ENCODE results near the gene RAP1GAP2. TPM values are rescaled to one million over a fixed set of nuclear protein-coding genes. Genes with fewer than 3 reads are reported as not detected.

RAP1GAP2 gene
- polyA plus RNA-seq, 12 donors: 1.4 to 7.8 (median 2.6) TPM; not detected in 1

DNA sequence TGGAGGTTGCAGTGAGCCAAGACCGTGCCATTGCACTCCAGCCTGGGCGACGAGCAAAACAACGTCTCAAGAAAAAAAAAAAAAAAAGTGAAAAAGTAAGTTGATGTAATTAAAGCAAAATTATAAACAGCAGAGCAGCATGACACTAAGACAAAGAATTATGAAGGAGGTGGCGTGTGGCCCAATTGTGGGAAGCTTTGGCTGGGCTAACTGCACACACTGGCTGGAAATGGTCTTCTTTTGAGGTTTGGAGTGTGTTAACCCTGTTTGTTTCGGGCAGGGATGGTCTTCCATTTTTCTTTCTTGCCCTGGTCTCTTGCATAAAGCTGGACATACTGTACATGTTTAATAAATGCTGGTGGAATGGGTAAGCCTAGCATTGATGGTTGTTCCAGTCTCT lies 54.8 kb downstream of the RAP1GAP2 start:
- DNase-seq: no peak

DNA sequence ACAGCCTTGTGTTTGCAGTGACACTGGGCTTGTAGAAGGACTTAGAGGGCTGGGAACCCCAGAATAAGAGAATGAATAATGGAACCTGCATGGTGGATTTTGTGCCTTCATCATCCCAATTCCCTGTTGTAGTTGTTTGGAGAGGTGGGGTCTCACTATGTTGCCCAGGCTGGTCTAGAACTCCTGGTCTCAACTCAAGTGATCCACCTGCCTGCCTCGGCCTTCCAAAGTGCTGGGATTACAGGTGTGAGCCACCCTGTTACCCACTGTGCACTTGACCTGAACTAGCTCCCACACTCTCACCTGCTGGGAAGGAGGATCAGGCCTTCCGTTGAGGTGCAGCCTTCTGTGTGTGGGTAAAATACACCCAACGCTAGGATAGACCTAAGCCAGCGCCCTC lies 55.4 kb downstream of the RAP1GAP2 start:
- DNase-seq: no peak

DNA sequence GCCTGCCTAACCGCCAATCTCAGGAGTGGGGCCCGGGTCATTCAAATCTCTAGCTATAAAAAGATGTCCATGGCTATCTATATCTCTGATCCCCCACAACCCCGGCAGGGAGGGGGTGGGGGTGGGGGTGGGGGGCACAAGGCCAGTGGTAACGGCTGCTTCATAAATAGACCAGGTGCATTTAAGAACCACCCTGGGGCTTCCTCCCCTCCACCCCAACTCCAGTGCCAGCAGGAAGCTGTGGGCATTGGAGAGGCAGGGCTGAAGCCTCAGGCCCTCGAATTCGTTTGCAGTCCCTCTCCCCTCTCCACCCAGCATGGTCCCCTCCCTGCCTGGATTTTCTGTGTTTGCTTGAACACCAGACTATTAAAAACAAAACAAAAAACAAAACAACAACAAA lies 56.0 kb downstream of the RAP1GAP2 start:
- DNase-seq: no peak

DNA sequence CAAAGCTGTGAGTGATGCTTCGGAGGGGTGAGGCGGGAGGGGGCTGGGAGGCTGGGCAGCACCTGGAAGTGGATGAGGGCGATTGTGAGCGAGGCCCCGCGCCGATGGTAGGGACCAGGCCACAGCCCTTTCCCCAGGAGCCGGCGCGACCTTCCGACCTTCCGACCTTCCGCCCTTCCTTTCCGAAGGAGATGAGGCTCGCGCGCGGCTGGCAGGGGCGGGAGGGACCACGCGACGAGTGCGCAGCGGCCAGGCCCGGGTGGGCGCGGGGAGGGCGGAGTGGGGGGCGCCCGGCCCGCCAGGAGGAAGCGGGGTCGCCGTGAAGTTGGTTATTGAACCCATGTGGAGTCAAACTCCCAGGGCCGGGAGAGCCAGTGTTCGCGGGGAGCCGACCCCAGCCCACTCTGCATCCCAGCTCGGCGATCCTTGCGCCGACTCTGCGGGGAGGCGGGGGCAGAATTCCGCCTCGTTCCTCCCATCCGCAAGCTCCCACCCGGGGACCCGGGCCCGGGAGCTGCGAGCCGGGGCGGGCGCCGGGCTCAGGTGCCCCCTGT lies 56.6 kb downstream of the RAP1GAP2 start:
- DNase-seq: no peak

DNA sequence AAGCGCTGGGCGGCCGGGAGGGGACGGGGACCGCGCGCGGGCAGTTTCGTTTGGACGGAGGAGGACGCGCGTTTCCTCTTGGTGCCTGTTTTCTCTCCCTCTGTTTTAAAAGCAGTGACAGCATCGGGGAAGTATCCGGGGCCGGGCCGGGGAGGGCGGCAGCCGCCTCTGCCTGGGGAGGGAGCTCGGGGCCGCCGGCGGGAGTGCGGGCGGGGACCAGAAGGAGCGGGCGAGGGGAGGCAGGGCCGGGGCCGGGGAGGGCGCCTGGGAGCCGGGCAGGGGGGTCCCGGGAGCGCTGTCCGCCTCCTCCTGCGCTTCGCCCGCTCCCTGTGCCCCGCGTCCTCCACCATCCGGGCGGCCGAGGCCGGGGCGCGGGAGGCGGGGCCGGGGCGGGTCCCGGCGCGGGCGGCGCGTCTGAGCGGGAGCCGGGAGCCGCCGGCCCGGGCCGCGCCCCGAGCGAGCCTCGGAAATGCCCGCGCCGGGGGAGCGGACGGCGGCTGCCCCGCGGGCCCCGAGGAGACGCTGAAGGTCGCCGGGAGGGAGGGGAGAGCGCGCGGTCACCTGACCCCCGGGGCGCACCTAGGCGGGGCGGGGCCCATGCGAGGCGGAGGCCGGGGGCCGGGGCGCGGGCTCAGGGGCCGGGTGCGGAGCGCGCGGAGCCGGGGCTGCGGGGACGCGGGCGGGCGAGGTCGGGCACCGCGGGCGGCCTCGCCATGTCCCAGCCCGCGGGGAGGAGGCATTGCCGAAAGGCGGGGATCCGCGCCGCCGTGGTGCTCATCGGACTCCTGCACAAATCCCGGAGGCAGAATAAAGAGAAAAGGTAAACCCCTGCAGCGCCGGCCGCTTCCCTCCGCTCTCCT lies 57.3 kb downstream of the RAP1GAP2 start:
- DNase-seq: no peak

DNA sequence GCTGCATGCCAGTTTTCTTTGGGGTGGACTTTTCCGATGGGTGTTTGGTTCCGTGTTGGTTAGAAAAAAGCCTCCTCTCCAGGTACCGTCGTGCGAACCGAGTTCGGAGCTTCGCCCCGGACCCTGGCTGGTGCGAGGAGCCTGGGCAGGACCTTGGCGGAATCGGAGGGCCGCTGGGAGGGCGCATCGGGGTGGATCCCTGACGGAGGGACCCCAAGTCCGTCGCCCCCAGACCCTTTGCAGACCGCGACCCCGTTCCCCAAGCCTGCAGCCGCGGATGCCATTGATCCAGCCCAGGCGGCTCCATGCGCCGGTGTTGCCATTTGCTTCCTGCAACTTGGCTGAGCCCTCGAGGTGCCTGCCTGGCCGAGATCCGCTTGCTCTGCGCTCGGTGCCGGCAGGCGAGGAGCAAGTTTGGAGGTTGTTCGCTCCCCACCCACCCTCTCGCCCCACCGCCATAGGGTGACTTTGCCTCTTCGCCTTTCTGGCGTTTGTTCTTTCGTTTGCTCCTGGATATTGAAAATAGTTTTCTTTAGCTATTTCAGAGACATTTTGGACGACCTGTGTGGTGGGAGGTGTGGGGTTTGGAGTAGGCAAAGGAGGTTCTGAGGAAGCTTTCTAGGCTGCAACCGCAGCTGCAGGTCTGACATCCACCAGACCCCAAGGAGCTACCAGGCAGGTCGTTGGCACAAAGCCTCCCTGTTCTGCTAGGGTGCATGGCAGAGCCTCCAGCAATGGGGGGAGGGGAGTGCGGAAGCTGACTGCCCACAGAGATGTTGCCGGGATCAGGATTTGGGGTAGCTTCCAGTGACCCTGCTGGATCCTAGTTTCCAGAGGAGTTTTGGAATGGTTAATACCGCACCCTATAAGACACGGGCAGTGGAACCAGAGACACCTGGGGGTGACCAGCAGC lies 58.2 kb downstream of the RAP1GAP2 start:
- no peak for DNase-seq

DNA sequence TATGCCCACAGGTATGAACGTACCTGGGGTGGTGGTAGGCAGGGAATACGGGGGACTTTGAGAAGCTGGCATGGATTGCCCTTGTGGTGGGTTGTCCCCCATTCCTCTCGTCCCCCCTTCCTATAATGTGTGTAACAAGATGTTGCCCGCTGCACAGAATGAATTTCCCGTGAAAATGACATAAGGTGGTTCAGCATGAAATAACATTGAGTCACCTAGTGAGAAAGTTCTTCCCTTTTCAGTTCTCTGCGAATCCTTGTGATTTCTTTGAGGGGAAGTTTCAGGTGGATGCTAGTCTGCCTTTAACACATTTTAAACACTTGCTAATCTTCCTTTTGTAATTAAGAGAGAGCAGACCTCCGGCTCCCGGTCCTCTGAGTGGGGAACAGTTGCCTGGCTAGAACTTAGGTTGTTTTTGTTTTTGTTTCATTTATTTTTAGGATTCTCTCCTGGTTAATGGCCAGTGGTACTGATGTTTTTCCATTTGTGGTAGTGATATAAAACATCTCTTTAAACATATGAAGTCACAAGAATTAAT lies 58.9 kb downstream of the RAP1GAP2 start:
- no peak for DNase-seq

DNA sequence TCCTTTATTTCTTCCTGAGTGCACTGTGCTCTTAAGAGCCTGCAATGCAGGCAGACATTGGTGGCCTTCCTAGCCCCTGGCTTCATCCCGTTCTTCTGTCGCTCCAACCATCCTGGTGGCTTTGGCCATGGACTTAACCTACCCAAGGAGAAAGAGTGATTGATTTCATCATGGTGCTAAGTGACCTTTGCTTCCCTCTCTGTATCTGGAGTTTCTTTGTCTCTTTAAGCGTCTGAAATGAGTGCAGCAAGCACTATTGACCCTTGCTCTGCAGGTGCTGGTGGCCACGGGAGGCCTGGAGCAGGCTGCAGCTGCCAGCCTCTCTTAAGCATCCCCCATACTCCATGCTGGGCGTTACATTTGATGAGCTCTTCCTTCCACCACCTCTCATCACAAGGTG lies 60.5 kb downstream of the RAP1GAP2 start:
- no peak for DNase-seq

DNA sequence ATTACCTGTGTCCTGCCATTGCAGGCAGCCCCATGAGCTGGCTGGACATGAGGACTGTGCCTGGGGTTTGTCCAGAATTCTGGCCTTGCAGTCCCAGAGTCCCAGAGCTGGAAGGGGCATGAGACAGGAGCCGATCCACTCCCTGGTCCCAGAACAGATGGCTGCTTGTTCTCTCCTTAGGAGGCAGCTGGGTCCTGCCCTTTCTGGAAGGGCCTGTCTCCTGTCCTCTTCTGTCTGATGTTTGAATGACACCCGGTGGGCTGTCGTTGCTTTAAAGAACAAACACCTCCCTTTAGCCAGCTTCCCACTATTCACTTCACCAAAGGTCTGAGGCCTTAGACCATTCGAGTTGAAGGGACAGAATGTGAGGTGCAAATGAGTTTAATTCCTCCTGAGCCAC lies 63.8 kb downstream of the RAP1GAP2 start:
- DNase-seq: no peak

DNA sequence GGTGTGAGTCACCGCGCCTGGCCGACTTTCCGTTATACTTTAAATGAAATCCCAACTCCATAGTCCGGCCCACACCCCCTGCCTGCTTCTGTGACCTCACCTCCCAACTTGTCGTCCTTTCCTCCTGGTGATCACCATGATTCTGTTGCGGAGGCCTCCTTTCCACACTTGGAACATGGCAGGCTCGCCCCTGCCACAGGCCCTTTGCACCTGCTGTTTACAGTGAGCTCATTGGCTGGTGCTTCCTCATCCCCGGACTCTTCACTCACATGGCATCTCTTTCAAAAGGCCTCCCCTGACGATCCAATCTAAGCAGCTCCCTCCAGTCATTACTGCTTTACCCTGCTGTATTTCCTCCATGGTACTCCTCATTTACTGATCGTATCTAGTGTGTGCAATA lies 64.6 kb downstream of the RAP1GAP2 start:
- no peak for DNase-seq

DNA sequence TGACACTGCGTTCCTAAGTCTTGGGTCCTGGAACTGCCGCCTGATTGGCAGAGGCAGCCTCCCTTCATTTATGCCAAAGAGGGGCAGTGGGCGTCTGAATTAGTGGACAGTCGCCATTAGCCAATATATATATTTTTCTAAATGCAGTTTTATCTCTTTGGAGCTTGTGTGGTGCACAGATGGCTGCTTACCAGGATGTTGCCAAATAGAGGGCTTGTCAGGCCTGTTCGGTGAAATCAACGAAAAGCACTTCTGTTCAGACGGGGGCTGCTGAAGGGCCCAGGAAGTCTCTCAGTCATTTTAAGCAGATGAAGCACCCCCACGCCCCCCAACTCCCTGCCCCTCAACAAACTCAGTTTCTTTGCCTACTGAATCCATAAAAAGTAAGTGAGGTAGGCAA lies 66.0 kb downstream of the RAP1GAP2 start:
- DNase-seq: no peak

DNA sequence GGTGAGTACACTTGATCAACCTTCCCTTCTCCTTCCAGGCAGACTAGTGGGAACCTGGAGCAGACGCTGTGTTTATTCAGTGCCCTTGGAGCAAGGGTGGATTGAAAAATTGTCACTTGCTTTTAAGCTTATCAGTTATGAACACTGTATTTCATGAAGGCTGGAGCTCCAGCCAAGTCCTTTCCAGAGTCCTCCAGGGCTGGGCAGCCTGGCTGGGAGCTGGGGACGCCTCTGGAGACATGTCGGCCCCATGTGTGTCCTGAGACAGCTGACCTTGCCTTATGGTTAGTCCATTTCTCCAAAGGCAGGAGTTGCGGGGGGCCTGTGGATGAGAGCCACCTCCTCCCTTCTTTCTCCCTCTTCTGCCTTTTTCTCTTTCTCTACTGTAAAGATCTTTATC lies 67.0 kb downstream of the RAP1GAP2 start:
- DNase-seq: no peak

DNA sequence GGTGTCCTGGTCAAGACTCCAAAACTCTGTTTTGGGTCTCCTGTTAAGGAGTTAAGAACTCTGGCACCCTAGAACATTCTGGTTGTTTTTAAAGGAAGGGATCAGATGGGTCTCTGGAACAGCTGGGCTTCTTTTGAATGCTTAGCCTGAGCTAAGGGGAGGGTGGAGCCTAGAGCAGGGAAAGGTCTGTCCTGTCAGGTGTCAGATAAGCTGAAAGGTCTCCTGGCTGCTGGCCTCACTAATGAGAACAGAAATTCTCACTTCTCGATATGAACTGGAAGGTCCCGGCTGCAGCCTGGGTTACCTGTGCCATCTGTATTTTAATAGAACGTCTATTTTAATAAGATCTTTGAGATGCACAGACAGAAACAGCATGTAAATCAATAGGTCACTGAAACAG lies 69.0 kb downstream of the RAP1GAP2 start:
- no peak for DNase-seq

DNA sequence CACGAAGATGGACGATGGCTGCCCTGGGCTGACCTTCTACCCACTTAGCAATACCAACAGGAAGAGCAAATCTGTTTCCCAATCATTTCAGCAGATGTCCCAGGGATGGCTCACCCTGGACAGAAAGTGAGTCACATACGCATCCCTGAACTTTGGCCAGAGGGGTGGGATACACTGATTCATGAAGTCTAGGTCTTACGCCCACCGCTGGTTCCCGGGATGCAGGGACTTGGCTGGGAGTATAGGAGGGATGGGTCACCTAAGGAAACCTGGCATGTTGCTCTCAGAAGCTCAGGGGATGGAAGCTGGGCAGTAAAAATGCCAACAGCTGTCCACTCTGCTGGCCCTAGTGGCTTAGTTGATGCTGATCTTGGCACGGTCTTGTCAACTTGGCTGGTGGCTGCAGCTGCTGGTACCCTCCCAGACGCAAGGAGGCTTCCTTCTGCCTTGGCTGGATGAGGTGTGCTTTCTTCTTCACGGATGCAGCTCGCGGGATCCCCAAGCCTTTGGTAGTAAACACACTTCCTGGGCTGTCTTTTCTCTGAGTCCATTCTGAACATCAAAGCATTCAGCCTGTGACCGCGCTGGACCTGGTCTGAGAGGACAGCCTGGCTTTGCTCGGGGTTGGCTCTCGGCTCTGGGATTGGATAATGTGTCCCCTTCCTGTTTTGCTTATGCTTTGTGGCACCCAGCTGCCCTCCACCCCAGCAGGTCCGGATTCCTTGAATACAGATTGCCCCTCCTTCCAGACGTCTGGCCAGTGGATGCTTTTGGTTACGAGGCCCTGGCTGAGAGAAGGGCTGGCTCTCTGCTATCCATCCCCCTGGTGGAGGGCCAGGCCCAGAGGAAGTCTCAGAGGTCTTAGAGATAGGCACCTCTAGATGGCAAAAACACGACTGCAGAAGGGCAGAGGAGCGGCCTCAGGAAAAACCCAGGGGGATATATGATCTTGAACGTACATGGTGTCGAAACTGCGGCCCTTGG lies 71.5 kb downstream of the RAP1GAP2 start:
- DNase-seq: no peak

DNA sequence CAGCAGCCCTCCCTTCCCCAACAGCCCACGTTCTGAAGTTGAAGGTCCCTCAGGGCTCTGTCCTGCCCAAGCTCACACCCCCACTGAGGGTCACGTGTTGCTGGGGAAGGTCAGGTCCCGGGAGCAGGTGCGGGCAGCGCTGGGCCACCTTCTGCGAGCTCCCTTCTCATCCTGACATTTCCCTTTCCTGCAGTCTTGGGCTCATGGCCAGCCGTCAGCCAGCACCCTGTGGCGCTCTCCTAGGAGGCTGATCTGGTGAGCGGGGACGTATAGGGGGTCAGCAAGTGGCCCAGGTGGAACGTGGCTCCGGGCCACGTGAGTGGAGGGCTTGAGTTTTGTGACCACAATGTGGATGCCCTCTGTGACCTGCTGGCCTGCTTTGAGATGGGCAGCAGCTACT lies 73.4 kb downstream of the RAP1GAP2 start:
- DNase-seq: no peak

DNA sequence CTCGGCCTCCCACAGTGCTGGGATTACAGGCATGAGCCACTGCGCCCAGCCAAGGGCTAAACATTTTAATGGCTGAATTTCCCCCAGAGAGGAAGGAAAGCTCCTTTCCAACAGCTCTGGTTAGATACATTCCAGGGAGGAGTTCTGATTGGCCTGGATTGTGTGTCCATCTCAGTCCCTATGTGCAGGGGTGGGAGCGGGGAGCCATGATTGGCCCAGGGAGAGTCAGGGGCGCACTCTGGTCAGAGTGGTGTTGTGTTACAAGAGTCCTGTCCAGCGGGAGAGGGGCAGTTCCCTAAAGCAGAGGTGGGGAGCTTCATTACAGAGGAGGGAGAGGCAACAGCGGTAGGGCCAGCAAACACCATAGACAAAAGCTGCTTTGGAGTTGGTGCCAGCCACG lies 75.0 kb downstream of the RAP1GAP2 start:
- DNase-seq: no peak

DNA sequence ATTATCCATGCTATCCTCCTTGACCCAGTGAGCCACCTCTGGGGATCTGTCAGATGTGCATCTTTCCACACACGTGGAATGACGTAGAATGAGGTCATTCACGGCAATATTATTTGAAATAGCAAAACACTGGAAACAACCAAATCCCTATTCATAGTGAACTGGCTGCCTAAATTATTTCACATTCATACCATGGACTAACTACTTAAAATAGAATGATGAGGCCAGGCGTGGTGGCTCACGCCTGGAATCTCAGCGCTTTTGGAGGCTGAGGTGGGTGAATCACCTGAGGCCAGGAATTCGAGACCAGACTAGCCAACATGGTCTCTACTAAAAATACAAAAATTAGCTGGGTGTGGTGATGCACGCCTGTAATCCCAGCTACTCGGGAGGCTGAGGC lies 75.5 kb downstream of the RAP1GAP2 start:
- DNase-seq: no peak

DNA sequence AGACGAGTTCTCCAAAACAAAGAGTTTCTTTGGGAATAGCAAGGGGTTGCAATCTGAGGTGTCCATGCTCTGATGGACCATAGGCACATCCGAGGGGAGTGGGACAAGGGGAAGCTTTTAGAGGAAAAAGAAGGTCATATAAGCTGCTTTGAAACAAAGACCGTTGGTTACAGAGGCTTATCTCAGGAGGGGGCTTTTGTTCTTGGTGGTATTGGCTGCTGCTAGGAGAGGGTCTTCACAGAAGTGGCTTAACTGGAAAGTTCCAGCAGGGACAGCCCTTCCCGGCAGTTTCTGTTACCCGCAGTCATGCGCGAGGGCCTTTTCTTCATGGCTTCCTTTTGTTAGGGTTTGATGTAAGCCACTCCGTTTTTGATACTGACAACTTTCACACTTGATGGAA lies 76.0 kb downstream of the RAP1GAP2 start:
- DNase-seq: no peak

DNA sequence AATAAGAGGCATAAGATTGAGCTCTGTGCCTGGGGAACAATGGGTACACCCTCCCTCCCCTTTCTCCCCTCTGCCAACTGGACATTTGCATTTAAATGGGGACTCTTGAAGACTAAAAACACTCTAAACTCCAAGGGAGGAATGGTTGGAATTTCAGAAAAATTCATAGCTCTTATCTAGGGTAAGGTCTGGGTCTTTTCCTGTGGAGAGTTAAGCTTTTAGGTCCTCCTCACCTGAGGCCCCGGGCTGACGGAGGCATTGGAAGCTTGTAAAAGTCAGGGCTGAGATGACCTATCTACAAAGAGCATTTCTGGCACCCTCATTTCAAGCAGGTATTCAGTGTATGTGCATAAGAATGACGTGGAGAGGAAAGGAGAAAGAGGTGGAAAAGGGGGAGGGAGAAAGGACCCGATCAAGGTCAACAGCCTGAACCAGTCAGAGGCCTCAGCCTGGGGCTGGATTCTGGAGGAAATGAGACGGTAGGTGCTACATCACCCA lies 78.0 kb downstream of the RAP1GAP2 start:
- DNase-seq: no peak

DNA sequence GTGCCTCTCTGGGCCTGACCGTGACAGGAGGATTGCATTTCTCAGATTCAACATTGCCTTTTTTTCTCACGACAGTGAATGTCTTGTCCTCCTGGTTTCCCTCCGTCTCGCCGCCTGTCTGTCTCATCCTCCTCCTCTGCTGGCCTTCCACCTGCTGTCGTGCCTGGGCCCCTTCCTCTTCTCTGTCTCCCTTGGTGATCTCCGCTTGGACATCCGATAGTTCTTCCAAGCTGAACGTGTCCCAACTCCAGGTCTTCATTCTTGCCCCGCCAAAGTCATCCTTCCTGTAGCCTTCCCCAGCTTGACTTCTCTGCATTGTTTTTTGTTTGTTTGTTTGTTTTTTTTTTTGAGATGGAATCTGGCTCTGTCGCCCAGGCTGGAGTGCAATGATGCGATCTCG lies 79.4 kb downstream of the RAP1GAP2 start:
- no peak for DNase-seq

DNA sequence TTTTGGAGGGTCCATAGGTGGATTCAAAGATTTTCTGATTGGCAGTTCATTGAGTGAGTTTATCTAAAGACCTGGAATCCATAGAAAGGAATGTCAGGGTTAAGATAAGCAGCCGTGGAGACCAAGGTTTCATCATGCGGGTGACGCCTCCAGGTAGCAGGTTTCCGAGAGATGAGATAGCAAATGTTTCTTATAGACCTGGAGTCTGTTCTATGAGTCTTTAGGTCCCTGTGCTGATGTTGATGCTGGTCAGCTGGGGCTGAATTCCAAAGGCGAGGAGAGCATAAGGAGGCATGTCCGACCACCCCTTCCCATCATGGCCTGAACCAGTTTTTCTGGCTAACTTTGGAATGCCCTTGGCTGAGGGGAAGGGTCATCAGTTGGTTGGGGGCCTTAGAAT lies 80.2 kb downstream of the RAP1GAP2 start:
- DNase-seq: no peak
